Endothelial cell of umbilical vein (primary cell): ENCODE data around the gene PARVA.

Experiments
- EZH2 ChIP-seq: IDR thresholded peaks from 2 replicates; pipeline ENCODE4 v1.6.1; 2012; ENCODE audit warnings: borderline replicate concordance, low read depth, mild to moderate bottlenecking, moderate library complexity, low read length, inconsistent platforms; ENCODE audit not compliant: severe bottlenecking
- FOS ChIP-seq: IDR thresholded peaks from 2 replicates; pipeline ENCODE4 v1.6.1; 2011; ENCODE audit warnings: mild to moderate bottlenecking, low read length, moderate library complexity, borderline replicate concordance; ENCODE audit not compliant: insufficient read depth
- GATA2 ChIP-seq: IDR thresholded peaks from 2 replicates; pipeline ENCODE4 v1.7.0; 2011; ENCODE audit warnings: low read depth, mild to moderate bottlenecking, moderate library complexity, mixed read lengths, low read length; ENCODE audit not compliant: insufficient read length, insufficient read depth
- JUN ChIP-seq: IDR thresholded peaks from 2 replicates; pipeline ENCODE4 v1.6.1; 2011; ENCODE audit warnings: borderline replicate concordance, low read depth; ENCODE audit not compliant: insufficient read length, insufficient read depth
- MYC ChIP-seq: IDR thresholded peaks from one replicate; pipeline ENCODE4 v1.6.1; 2011; ENCODE audit warnings: mild to moderate bottlenecking, low read depth, low read length
- POLR2A ChIP-seq: IDR thresholded peaks from 2 replicates; pipeline ENCODE4 v1.6.1; 2012; ENCODE audit warnings: low read depth, mild to moderate bottlenecking, control low read depth, low read length
- POLR2AphosphoS5 ChIP-seq: IDR thresholded peaks from 2 replicates; pipeline ENCODE4 v1.6.1; 2012; ENCODE audit warnings: low read depth, mild to moderate bottlenecking, control low read depth, low read length, moderate library complexity; ENCODE audit not compliant: insufficient read depth
- TF ChIP-seq, protein P1 (sequence below), 2 donors: IDR thresholded peaks; 1 replicate in 1 of 2; 2 replicates in 1 of 2; pipeline ENCODE4 v1.5.1; 2011; ENCODE audit warnings: low read length in 2 of 2, mild to moderate bottlenecking in 2 of 2, moderate library complexity in 2 of 2, control low read depth in 1 of 2, inconsistent platforms in 1 of 2, low read depth in 1 of 2; ENCODE audit not compliant: insufficient read depth in 1 of 2; ENCODE audit errors: extremely low read depth in 1 of 2
- TF ChIP-seq, protein P2 (sequence below): IDR thresholded peaks from 2 replicates; pipeline ENCODE4 v1.6.1; 2011; ENCODE audit not compliant: insufficient read depth, insufficient read length

DNA sequence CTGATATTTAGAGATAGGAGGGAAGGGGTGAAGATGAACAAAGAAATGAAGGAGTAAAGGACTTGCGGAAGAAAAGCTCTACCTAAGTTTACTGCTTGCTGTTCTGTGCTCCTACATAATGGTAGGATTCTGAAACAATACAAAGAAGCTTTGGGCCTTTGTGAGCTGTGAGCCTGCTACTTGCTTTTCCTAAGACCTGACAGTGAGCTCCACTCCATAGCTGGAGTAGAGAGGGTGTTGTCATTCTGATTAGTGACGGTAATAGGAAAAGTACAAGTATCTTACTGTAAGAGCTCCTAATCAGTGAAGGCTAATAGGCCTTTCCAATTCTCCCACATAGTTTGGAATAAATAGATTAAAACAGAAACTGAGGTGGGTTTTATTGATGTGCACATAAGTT lies 75.9 kb downstream of the PARVA start:
- no peak for TF ChIP-seq EZH2
- TF ChIP-seq, protein P1, sequence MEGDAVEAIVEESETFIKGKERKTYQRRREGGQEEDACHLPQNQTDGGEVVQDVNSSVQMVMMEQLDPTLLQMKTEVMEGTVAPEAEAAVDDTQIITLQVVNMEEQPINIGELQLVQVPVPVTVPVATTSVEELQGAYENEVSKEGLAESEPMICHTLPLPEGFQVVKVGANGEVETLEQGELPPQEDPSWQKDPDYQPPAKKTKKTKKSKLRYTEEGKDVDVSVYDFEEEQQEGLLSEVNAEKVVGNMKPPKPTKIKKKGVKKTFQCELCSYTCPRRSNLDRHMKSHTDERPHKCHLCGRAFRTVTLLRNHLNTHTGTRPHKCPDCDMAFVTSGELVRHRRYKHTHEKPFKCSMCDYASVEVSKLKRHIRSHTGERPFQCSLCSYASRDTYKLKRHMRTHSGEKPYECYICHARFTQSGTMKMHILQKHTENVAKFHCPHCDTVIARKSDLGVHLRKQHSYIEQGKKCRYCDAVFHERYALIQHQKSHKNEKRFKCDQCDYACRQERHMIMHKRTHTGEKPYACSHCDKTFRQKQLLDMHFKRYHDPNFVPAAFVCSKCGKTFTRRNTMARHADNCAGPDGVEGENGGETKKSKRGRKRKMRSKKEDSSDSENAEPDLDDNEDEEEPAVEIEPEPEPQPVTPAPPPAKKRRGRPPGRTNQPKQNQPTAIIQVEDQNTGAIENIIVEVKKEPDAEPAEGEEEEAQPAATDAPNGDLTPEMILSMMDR (IDR thresholded peaks at IDR 0.05; ENCODE audit: extremely low read depth in 1 of 2, insufficient read depth in 1 of 2, low read depth in 1 of 2, low read length in 2 of 2) = no peak
- no peak for TF ChIP-seq JUN
- TF ChIP-seq POLR2AphosphoS5 = no peak
- TF ChIP-seq, protein P2, sequence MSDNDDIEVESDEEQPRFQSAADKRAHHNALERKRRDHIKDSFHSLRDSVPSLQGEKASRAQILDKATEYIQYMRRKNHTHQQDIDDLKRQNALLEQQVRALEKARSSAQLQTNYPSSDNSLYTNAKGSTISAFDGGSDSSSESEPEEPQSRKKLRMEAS = no peak
- TF ChIP-seq MYC = no peak
- TF ChIP-seq POLR2A = no peak
- TF ChIP-seq GATA2 = no peak
- no peak for TF ChIP-seq FOS
